Measurements from ENCODE around the gene NSUN7. TPM values are rescaled to one million over a fixed set of nuclear protein-coding genes. Genes with fewer than 3 reads are reported as not detected.

NSUN7 gene
- total and polyA plus RNA-seq, 3 donors from 2014 or later: 18.7 to 41.1 (median 33.3) TPM

GRCh38 chr4:40750461-40751258 lies 905 bp downstream of the NSUN7 start:
- H3K27ac ChIP-seq: peak overlapping the region; percentile 56 to 74
- 13 to 18% methylated on average over 28 to 30 of the region's 30 CpGs for WGBS, 2 donors

GRCh38 chr4:40755616-40756015 lies 5.9 kb downstream of the NSUN7 start:
- DNase-seq: no peak
- intact Hi-C loops (cut with DNase I; ENCODE audit: low total_unique reads): no loop called here
- 88 to 95% methylated on average over 4 of the region's 4 CpGs for WGBS, 2 donors
- H3K27me3 ChIP-seq: no peaks in the 10 kb centered on the region
- H3K9me3 ChIP-seq: no peaks in the 10 kb centered on the region
- no peaks in the 10 kb centered on the region for H3K4me1 ChIP-seq
- H3K27ac ChIP-seq: no peak overlapping the region
- no peaks in the 10 kb centered on the region for H3K36me3 ChIP-seq (ENCODE audit: low read depth, missing control alignments)
- H3K4me3 ChIP-seq: no peak overlapping the region
- no peak for TF ChIP-seq POLR2A (IDR thresholded peaks at IDR 0.05)
- no peak for TF ChIP-seq CTCF (IDR thresholded peaks at IDR 0.05)

More at GRCh38 chr4:40750461-40751258, 905 bp downstream of the NSUN7 start:
- Histone ChIP-seq H3K36me3 (ENCODE audit: low read depth, missing control alignments) (no peaks in the 10 kb centered on the region), H3K27me3 (no peaks in the 10 kb centered on the region), H3K9me3 (no peaks in the 10 kb centered on the region), H3K4me1 (no peaks in the 10 kb centered on the region), H3K4me3 (peak overlapping the region; percentile 60 to 78)
- TF ChIP-seq POLR2A (IDR thresholded peaks at IDR 0.05) (no peak), CTCF (IDR thresholded peaks at IDR 0.05) (no peak)
- peak; percentile 25 for DNase-seq
- intact Hi-C loops (cut with DNase I; ENCODE audit: low total_unique reads): no loop called here

- 79 to 86% methylated on average over 3 of the region's 3 CpGs for WGBS, 2 donors
- Histone ChIP-seq H3K27me3 (no peaks in the 10 kb centered on the region), H3K4me3 (no peak overlapping the region), H3K9me3 (no peaks in the 10 kb centered on the region), H3K36me3 (ENCODE audit: low read depth, missing control alignments) (no peaks in the 10 kb centered on the region), H3K4me1 (no peaks in the 10 kb centered on the region), H3K27ac (no peak overlapping the region)
- TF ChIP-seq POLR2A (IDR thresholded peaks at IDR 0.05) (no peak), CTCF (IDR thresholded peaks at IDR 0.05) (no peak)
- intact Hi-C loops (cut with DNase I; ENCODE audit: low total_unique reads): no loop called here
- DNase-seq: no peak
Observed at GRCh38 chr4:40763228-40763716, 13.5 kb downstream of the NSUN7 start.

GRCh38 chr4:40769266-40769665 lies 19.5 kb downstream of the NSUN7 start:
- no peak for DNase-seq
- Histone ChIP-seq H3K9me3 (no peaks in the 10 kb centered on the region), H3K4me3 (no peak overlapping the region), H3K36me3 (ENCODE audit: low read depth, missing control alignments) (no peaks in the 10 kb centered on the region), H3K4me1 (no peaks in the 10 kb centered on the region), H3K27ac (no peak overlapping the region), H3K27me3 (no peaks in the 10 kb centered on the region)
- WGBS, 2 donors: 42 to 60% methylated on average over 1 of the region's 1 CpG
- TF ChIP-seq POLR2A (IDR thresholded peaks at IDR 0.05): no peak
- no peak for TF ChIP-seq CTCF (IDR thresholded peaks at IDR 0.05)
- intact Hi-C loops (cut with DNase I; ENCODE audit: low total_unique reads): no loop called here

Measured in testis (tissue), 3 donors.